Ascending aorta (tissue), 2 donors: ENCODE results near the gene ATXN7L1. TPM values are rescaled to one million over a fixed set of nuclear protein-coding genes. Genes with fewer than 3 reads are reported as not detected.

Source experiments
- DNase-seq, 2 donors: peaks; one replicate each; pipeline ENCODE4 v3.0.0-alpha.2; 2019; ENCODE audit warnings: low spot score in 2 of 2
- H3K27ac ChIP-seq, 2 donors: fragments of 200-600 bp; sonication (generic); one replicate each; pipeline ENCODE4 v1.5.1; 2016 to 2017; ENCODE audit warnings: mild to moderate bottlenecking in 1 of 2
- H3K27me3 ChIP-seq: fragments of 200-600 bp; sonication (generic); one replicate; pipeline ENCODE4 v1.5.1; 2017
- H3K36me3 ChIP-seq, 2 donors: fragments of 200-600 bp; sonication (generic); one replicate each; pipeline ENCODE4 v1.5.1; 2016
- H3K4me1 ChIP-seq, 2 donors: fragments of 200-600 bp; sonication (generic); one replicate each; pipeline ENCODE4 v1.5.1; 2016 to 2017; ENCODE audit warnings: mild to moderate bottlenecking in 1 of 2
- H3K4me3 ChIP-seq, 2 donors: fragments of 200-600 bp; sonication (generic); one replicate each; pipeline ENCODE4 v1.5.1; 2016 to 2017; ENCODE audit warnings: mild to moderate bottlenecking in 1 of 2
- H3K9me3 ChIP-seq, 2 donors: fragments of 200-600 bp; sonication (generic); one replicate each; pipeline ENCODE4 v1.5.1; 2016
- intact Hi-C: fragments of 100-400 bp; cut with DNase I; formaldehyde crosslinking; loops from one replicate; pipeline ENCODE4 v1.15.1; 2023
- total RNA-seq: library from RNA; depleted of rRNA; stranded (reverse); fragments of >200 nt; gene quantifications from one replicate; pipeline ENCODE4 v1.1.0, GENCODE V29; 2016
- TF ChIP-seq, protein P1 (sequence below), 3 experiments: fragments of 200-600 bp in 2 of 3; fragments of 450-650 bp in 1 of 3; sonication (generic) in 2 of 3; IDR thresholded peaks; one replicate each; pipeline ENCODE4 v1.5.1; 2016 to 2019; ENCODE audit warnings: antibody characterized with exemption in 3 of 3, mild to moderate bottlenecking in 1 of 3, moderate library complexity in 1 of 3

ATXN7L1 gene
- total RNA-seq, 1 donor from 2014 or later, result 7.5 TPM

DNA sequence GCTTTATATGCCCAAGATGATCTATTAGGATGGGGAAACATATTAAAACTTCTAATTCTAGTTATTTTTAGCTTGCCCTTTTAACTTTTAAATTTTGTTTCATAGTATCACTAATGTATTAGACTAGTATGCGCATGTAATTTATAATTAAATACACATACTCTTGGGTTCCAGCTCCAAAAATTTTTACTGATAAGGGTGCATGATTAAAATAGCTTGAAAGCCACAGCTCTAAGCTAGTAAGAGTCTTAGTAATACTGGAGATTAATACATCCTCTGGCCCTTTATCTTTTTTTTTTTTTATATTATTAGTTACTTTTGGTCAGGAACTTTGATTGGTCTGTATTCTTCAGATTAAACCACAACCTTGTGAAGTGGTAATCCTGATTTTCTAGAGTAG, 53.6 kb downstream of the ATXN7L1 start:
- TF ChIP-seq, protein P1, sequence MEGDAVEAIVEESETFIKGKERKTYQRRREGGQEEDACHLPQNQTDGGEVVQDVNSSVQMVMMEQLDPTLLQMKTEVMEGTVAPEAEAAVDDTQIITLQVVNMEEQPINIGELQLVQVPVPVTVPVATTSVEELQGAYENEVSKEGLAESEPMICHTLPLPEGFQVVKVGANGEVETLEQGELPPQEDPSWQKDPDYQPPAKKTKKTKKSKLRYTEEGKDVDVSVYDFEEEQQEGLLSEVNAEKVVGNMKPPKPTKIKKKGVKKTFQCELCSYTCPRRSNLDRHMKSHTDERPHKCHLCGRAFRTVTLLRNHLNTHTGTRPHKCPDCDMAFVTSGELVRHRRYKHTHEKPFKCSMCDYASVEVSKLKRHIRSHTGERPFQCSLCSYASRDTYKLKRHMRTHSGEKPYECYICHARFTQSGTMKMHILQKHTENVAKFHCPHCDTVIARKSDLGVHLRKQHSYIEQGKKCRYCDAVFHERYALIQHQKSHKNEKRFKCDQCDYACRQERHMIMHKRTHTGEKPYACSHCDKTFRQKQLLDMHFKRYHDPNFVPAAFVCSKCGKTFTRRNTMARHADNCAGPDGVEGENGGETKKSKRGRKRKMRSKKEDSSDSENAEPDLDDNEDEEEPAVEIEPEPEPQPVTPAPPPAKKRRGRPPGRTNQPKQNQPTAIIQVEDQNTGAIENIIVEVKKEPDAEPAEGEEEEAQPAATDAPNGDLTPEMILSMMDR (IDR thresholded peaks at IDR 0.05), result no peak
- Histone ChIP-seq H3K9me3 (no peaks in the 10 kb centered on the region), H3K4me1 (no peaks in the 10 kb centered on the region), H3K27ac (no peak overlapping the region), H3K36me3 (no peaks in the 10 kb centered on the region), H3K4me3 (no peak overlapping the region), H3K27me3 (no peaks in the 10 kb centered on the region)
- DNase-seq, result no peak
- intact Hi-C loops, result no loop called here

DNA sequence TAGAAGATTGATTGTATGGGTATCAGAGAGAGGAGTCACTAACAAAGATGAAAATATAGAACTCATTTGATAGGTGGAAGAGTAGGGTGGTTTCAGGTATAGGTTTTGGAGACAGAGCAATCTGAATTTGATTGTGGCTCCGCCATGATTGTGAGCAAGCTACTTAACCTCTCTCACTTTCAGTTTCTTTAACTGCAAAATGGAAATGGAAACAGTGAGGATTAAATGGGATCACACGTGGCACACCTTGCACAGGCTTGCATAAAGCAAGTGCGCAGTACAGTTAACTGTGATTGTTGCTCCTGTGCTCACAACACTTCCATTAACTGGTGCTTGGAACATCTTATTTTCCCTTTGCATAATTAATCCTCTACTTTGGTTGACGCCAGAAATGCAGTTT, 54.9 kb downstream of the ATXN7L1 start:
- Histone ChIP-seq H3K27me3 (no peaks in the 10 kb centered on the region), H3K4me3 (no peak overlapping the region), H3K4me1 (no peaks in the 10 kb centered on the region), H3K9me3 (no peaks in the 10 kb centered on the region), H3K27ac (no peak overlapping the region), H3K36me3 (no peaks in the 10 kb centered on the region)
- no peak for DNase-seq
- intact Hi-C loops, result no loop called here
- TF ChIP-seq, protein P1 (IDR thresholded peaks at IDR 0.05), result no peak

DNA sequence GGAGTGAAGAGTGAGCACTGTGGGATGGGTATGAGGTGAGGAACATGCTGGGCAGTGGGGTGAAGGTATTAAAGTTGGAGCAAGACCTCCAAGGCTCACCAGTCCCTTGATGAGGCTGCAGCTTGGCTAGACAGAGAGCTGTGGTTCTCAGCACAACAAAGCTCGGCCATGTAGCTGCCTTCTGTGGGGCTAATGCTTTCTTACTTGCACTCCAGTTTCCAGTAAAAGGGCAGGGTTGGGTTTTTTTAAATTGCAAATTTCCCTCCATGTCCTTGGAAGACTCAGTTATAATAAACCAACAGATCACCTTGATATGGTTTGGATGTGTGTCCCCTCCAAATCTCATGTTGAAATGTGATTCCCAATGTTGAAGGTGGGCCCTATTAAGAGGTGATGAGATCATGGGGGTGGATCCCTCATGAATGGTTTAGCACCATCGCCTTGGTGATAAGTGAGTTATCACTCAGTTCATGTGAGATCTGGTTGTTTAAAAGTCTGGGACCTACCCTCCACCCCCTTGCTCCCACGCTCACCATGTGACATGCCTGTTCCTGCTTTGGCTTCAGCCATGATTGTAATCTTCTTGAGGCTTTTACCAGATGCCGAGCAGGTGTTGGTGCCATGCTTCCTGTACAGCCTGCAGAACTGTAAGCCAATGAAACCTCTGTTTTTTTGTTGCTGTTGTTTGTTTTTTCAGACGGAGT, 55.9 kb downstream of the ATXN7L1 start:
- DNase-seq, result no peak
- H3K4me3 ChIP-seq, result no peak overlapping the region
- H3K4me1 ChIP-seq, result no peaks in the 10 kb centered on the region
- H3K9me3 ChIP-seq, result no peaks in the 10 kb centered on the region
- intact Hi-C loops, result no loop called here
- TF ChIP-seq, protein P1 (IDR thresholded peaks at IDR 0.05), result no peak
- no peak overlapping the region for H3K27ac ChIP-seq
- H3K36me3 ChIP-seq, result no peaks in the 10 kb centered on the region
- no peaks in the 10 kb centered on the region for H3K27me3 ChIP-seq

DNA sequence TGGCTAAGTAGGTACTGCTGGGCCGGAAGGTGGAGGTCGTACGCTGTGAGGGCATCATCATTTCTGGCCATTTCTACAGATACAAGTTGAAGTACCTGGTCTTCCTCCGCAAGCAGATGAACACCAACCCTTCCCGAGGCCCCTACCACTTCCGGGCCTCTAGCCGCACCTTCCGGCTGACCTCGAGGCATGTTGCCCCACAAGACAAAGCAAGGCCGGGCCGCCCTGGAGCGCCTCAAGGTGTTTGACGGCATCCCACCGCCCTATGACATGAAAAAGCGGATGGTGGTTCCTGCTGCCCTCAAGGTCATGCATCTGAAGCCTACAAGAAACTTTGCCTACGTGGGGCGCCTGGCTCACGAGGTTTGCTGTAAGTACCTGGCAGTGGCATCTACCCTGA, 56.8 kb downstream of the ATXN7L1 start:
- DNase-seq, result peak in 1 of 2 donors; percentile 52
- no peak overlapping the region for H3K27ac ChIP-seq
- no peak overlapping the region for H3K4me3 ChIP-seq
- intact Hi-C loops, result no loop called here
- TF ChIP-seq, protein P1 (IDR thresholded peaks at IDR 0.05), result no peak
- H3K4me1 ChIP-seq, result no peaks in the 10 kb centered on the region
- no peaks in the 10 kb centered on the region for H3K27me3 ChIP-seq
- H3K9me3 ChIP-seq, result no peaks in the 10 kb centered on the region
- no peaks in the 10 kb centered on the region for H3K36me3 ChIP-seq

DNA sequence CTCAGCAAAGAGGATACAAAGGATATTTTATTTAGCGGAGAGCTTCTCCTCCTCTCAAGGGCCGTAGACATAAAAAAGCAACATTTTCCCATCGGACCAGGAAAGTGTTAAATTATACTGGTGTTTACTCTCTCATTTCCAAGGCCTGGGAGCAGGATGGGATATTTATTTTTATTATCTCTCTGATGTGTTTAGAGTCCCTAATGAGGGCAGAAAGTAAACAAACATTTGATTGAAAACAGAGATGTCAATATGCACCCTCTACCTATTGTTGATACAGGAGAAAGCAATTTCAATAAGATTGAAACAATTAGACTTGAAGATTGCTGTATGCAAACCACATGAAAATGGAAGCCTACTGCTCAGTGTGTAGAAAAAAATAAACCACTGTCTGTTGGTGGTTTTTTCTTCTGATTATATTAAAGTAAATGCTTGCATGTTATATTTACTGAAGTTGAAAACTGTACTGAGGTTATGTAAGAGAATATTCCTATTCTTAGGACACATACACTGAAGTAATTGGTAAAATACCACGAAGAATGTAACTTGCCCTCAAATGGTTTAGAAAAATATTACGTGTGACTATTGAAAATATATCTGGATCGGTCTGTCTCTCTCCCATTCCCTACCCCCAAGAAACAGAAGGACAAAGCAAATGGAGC, 59.3 kb downstream of the ATXN7L1 start:
- no peak overlapping the region for H3K27ac ChIP-seq
- no peak overlapping the region for H3K4me3 ChIP-seq
- intact Hi-C loops, result no loop called here
- TF ChIP-seq, protein P1 (IDR thresholded peaks at IDR 0.05), result no peak
- H3K36me3 ChIP-seq, result no peaks in the 10 kb centered on the region
- H3K4me1 ChIP-seq, result no peaks in the 10 kb centered on the region
- no peaks in the 10 kb centered on the region for H3K9me3 ChIP-seq
- H3K27me3 ChIP-seq, result no peaks in the 10 kb centered on the region
- DNase-seq, result no peak
